HepG2 (cell line): ENCODE measurements around the gene AQP6. TPM values are rescaled to one million over a fixed set of nuclear protein-coding genes. Genes with fewer than 3 reads are reported as not detected.
A peak's percentile ranks its signal among the peaks of the same experiment; 100 is the strongest.

Experiments
- ASH2L ChIP-seq: fragments of 300-600, 200-600 bp; sonication (generic); IDR thresholded peaks from 2 replicates; pipeline ENCODE4 v1.7.0; 2017; ENCODE audit warnings: low read depth, mild to moderate bottlenecking, moderate library complexity, mixed read lengths, low read length; ENCODE audit not compliant: insufficient read length
- CCAR2 ChIP-seq: fragments of 200-400 bp; formaldehyde crosslinking; optimal IDR thresholded peaks from 2 replicates; pipeline ENCODE3; 2018; ENCODE audit warnings: low read depth, mild to moderate bottlenecking, low read length, moderate library complexity
- DNMT3B ChIP-seq: conservative IDR thresholded peaks from 2 replicates; pipeline ENCODE4 v1.6.1; 2016; ENCODE audit warnings: missing biosample characterization, control low read depth
- FIP1L1 ChIP-seq: fragments of 200-400 bp; formaldehyde crosslinking; IDR thresholded peaks from 2 replicates; pipeline ENCODE4 v1.6.1; 2018; ENCODE audit warnings: low read depth, mild to moderate bottlenecking, low read length, moderate library complexity, borderline replicate concordance; ENCODE audit not compliant: insufficient read depth
- FLYWCH1 ChIP-seq: sonication (generic); formaldehyde crosslinking; IDR thresholded peaks from 2 replicates; pipeline ENCODE4 v1.8.1; 2023; ENCODE audit warnings: mild to moderate bottlenecking, missing genetic modification reagents
- FOSL2 ChIP-seq: sonication (generic); formaldehyde crosslinking; IDR thresholded peaks from 2 replicates; pipeline ENCODE4 v1.4.0; 2020; ENCODE audit warnings: missing genetic modification reagents
- GABPA ChIP-seq, 2 experiments: IDR thresholded peaks; 2 replicates each; pipeline ENCODE4 v1.6.1; 2011 to 2016; ENCODE audit warnings: low read depth in 2 of 2, low read length in 1 of 2, missing biosample characterization in 1 of 2, missing genetic modification characterization in 1 of 2
- GTF2F1 ChIP-seq: fragments of 150-350 bp; IDR thresholded peaks from 2 replicates; pipeline ENCODE4 v1.6.1; 2014; ENCODE audit warnings: low read length
- HDAC6 ChIP-seq: fragments of 200-600 bp; sonication (generic); IDR thresholded peaks from 2 replicates; pipeline ENCODE4 v1.7.0; 2017; ENCODE audit warnings: mild to moderate bottlenecking, antibody characterized with exemption, low read length, low read depth
- MAFF ChIP-seq: IDR thresholded peaks from 2 replicates; pipeline ENCODE4 v1.6.1; 2011; ENCODE audit warnings: low read depth, low read length, improper control_type of control experiment
- NONO ChIP-seq, 2 experiments: fragments of 450-650 bp in 1 of 2; sonication (generic) in 1 of 2; formaldehyde crosslinking in 1 of 2; IDR thresholded peaks in 1 of 2; conservative IDR thresholded peaks in 1 of 2; 2 replicates each; pipeline versions ENCODE4 v1.6.1 to v1.8.0; 2017 to 2022; ENCODE audit warnings: mild to moderate bottlenecking in 1 of 2, missing genetic modification reagents in 1 of 2, moderate library complexity in 1 of 2
- NR2F2 ChIP-seq: IDR thresholded peaks from 2 replicates; pipeline ENCODE4 v1.6.1; 2012; ENCODE audit warnings: low read depth, inconsistent platforms, borderline replicate concordance
- PITX1 ChIP-seq: sonication (generic); formaldehyde crosslinking; IDR thresholded peaks from 2 replicates; pipeline ENCODE4 v1.5.1; 2020; ENCODE audit warnings: mild to moderate bottlenecking, missing genetic modification reagents
- SYNCRIP ChIP-seq: fragments of 200-400 bp; formaldehyde crosslinking; IDR thresholded peaks from 2 replicates; pipeline ENCODE4 v1.6.1; 2018; ENCODE audit warnings: mild to moderate bottlenecking, low read depth, low read length; ENCODE audit not compliant: insufficient read depth
- THAP11 ChIP-seq: IDR thresholded peaks from 2 replicates; pipeline ENCODE4 v1.6.1; 2016; ENCODE audit warnings: missing biosample characterization, missing genetic modification reagents
- ZBTB3 ChIP-seq: sonication (generic); formaldehyde crosslinking; IDR thresholded peaks from 2 replicates; pipeline ENCODE4 v1.4.0; 2020; ENCODE audit warnings: low read depth, mild to moderate bottlenecking, moderate library complexity, missing genetic modification reagents, borderline replicate concordance
- ZNF10 ChIP-seq: sonication (generic); formaldehyde crosslinking; IDR thresholded peaks from 2 replicates; pipeline ENCODE4 v1.4.0; 2020; ENCODE audit warnings: mild to moderate bottlenecking, low read depth, missing genetic modification reagents, borderline replicate concordance
- ZNF30 ChIP-seq: sonication (generic); formaldehyde crosslinking; IDR thresholded peaks from 2 replicates; pipeline ENCODE4 v1.5.0; 2020; ENCODE audit warnings: mild to moderate bottlenecking, missing genetic modification reagents
- ZNF441 ChIP-seq: sonication (generic); formaldehyde crosslinking; IDR thresholded peaks from 2 replicates; pipeline ENCODE4 v1.7.0; 2021; ENCODE audit warnings: missing genetic modification reagents, borderline replicate concordance
- ZNF460 ChIP-seq: sonication (generic); formaldehyde crosslinking; IDR thresholded peaks from 2 replicates; pipeline ENCODE4 v1.5.1; 2020; ENCODE audit warnings: missing genetic modification reagents, mild to moderate bottlenecking, borderline replicate concordance
- ZNF564 ChIP-seq: sonication (generic); formaldehyde crosslinking; IDR thresholded peaks from 2 replicates; pipeline ENCODE4 v1.8.1; 2023; ENCODE audit warnings: mild to moderate bottlenecking, missing genetic modification reagents
- ZNF614 ChIP-seq: IDR thresholded peaks from 2 replicates; pipeline ENCODE4 v1.6.1; 2018; ENCODE audit warnings: missing biosample characterization, missing genetic modification reagents, inconsistent platforms, borderline replicate concordance
- ZNF652 ChIP-seq: IDR thresholded peaks from 2 replicates; pipeline ENCODE4 v1.6.1; 2016; ENCODE audit warnings: low read depth, borderline replicate concordance
- ZNF746 ChIP-seq: sonication (generic); formaldehyde crosslinking; IDR thresholded peaks from 2 replicates; pipeline ENCODE4 v1.8.0; 2022; ENCODE audit warnings: mild to moderate bottlenecking, missing genetic modification reagents
- ZNF773 ChIP-seq: sonication (generic); formaldehyde crosslinking; IDR thresholded peaks from 2 replicates; pipeline ENCODE4 v1.4.0; 2020; ENCODE audit warnings: missing genetic modification reagents, borderline replicate concordance
- polyA plus RNA-seq, 8 experiments: library from polyadenylated mRNA; depleted of rRNA in 3 of 8; stranded (reverse) in 7 of 8; unstranded in 1 of 8; fragments of >200 nt; fragmentation: Illumina TruSeq in 4 of 8; extraction: Trizol in 4 of 8; gene quantifications; 2 replicates each; pipeline versions ENCODE4 v1.2.1 to v1.2.3, GENCODE V29; 2011 to 2016; ENCODE audit warnings: low read depth in 4 of 8, missing spikeins in 1 of 8, mixed read lengths in 1 of 8; ENCODE audit not compliant: insufficient read depth in 1 of 8
- total RNA-seq, 5 experiments: library from RNA; depleted of rRNA; stranded (reverse); fragments of >200 nt; fragmentation: Illumina TruSeq; extraction: Trizol; gene quantifications; 2 replicates each; pipeline ENCODE4 v1.2.3, GENCODE V29; 2016; ENCODE audit warnings: low read depth in 1 of 5
- TF ChIP-seq, protein P1 (sequence below): sonication (generic); formaldehyde crosslinking; IDR thresholded peaks from 2 replicates; pipeline ENCODE4 v1.4.0; 2020; ENCODE audit warnings: missing genetic modification reagents
- TF ChIP-seq, protein P2 (sequence below): sonication (generic); formaldehyde crosslinking; IDR thresholded peaks from 2 replicates; pipeline ENCODE4 v1.9.0; 2021; ENCODE audit warnings: missing genetic modification reagents, mild to moderate bottlenecking, borderline replicate concordance

Gene AQP6
- total and polyA plus RNA-seq, 2 of the 13 experiments (the other 11 are each of a cell fraction or from before 2014, with no cell fraction given), result 0.32 to 1.3 TPM

DNA sequence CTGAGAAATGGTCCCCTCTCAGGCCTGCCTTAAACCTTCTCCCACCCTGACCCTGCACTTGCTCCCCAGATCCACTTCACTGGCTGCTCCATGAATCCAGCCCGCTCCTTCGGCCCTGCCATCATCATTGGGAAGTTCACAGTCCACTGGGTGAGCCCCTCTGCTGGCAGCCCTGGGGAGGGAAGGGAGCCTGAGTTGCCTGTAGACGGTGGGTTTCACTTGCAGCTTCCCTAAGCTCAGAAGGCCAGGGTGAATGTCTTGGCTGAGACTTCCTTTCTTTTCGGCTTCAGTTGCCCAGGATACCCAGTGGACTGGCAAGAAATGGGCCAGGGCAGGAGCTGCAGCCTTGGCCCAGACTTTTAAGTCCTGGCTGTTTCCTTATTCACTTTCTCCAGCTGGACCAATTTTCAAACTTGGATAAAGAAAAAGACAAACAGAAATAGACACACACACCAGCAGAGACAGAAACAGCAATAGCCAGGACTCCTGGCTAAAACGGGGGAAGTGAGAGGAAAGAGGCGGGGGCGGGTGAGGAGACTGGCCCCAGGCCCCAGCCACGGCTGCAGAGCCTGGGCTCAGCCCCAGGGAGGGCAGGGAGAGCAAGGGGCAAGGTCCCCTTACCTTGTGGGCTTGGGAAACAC lies 2.0 kb downstream of the AQP6 start (continued):
- no peak for TF ChIP-seq ASH2L
- TF ChIP-seq ZNF441 (CRISPR knock-in tag), result no peak
- no peak for TF ChIP-seq NONO (IDR thresholded peaks at IDR 0.05)
- TF ChIP-seq NONO (CRISPR knock-in tag; conservative IDR thresholded peaks at IDR 0.05), result 0 out of 2 replicates have a peak, but pooled peaks have one; percentile 14
- no peak for TF ChIP-seq ZBTB3 (CRISPR knock-in tag)
- no peak for TF ChIP-seq FIP1L1
- TF ChIP-seq ZNF746 (CRISPR knock-in tag), result no peak
- no peak for TF ChIP-seq FLYWCH1 (CRISPR knock-in tag)
- TF ChIP-seq ZNF773, result no peak
- TF ChIP-seq ZNF614 (CRISPR knock-in tag), result no peak
- no peak for TF ChIP-seq HDAC6
- no peak for TF ChIP-seq FOSL2 (CRISPR knock-in tag)
- no peak for TF ChIP-seq MAFF
- TF ChIP-seq ZNF10 (CRISPR knock-in tag), result no peak
- no peak for TF ChIP-seq GABPA (IDR thresholded peaks at IDR 0.05; ENCODE audit: low read depth, low read length)
- no peak for TF ChIP-seq GABPA (CRISPR knock-in tag; IDR thresholded peaks at IDR 0.05; ENCODE audit: low read depth)
- TF ChIP-seq SYNCRIP, result no peak
- TF ChIP-seq DNMT3B (CRISPR knock-in tag), result no peak
- TF ChIP-seq PITX1, result no peak
- no peak for TF ChIP-seq ZNF652 (CRISPR knock-in tag)
- TF ChIP-seq ZNF30 (CRISPR knock-in tag), result no peak
- TF ChIP-seq, protein P1, sequence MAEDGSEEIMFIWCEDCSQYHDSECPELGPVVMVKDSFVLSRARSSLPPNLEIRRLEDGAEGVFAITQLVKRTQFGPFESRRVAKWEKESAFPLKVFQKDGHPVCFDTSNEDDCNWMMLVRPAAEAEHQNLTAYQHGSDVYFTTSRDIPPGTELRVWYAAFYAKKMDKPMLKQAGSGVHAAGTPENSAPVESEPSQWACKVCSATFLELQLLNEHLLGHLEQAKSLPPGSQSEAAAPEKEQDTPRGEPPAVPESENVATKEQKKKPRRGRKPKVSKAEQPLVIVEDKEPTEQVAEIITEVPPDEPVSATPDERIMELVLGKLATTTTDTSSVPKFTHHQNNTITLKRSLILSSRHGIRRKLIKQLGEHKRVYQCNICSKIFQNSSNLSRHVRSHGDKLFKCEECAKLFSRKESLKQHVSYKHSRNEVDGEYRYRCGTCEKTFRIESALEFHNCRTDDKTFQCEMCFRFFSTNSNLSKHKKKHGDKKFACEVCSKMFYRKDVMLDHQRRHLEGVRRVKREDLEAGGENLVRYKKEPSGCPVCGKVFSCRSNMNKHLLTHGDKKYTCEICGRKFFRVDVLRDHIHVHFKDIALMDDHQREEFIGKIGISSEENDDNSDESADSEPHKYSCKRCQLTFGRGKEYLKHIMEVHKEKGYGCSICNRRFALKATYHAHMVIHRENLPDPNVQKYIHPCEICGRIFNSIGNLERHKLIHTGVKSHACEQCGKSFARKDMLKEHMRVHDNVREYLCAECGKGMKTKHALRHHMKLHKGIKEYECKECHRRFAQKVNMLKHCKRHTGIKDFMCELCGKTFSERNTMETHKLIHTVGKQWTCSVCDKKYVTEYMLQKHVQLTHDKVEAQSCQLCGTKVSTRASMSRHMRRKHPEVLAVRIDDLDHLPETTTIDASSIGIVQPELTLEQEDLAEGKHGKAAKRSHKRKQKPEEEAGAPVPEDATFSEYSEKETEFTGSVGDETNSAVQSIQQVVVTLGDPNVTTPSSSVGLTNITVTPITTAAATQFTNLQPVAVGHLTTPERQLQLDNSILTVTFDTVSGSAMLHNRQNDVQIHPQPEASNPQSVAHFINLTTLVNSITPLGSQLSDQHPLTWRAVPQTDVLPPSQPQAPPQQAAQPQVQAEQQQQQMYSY, result peak; percentile 89
- no peak for TF ChIP-seq GTF2F1
- TF ChIP-seq THAP11 (CRISPR knock-in tag), result no peak
- TF ChIP-seq ZNF460, result no peak
- 0 out of 2 replicates have a peak, but pooled peaks have one; percentile 10 for TF ChIP-seq ZNF564
- TF ChIP-seq NR2F2, result no peak
- TF ChIP-seq, protein P2, sequence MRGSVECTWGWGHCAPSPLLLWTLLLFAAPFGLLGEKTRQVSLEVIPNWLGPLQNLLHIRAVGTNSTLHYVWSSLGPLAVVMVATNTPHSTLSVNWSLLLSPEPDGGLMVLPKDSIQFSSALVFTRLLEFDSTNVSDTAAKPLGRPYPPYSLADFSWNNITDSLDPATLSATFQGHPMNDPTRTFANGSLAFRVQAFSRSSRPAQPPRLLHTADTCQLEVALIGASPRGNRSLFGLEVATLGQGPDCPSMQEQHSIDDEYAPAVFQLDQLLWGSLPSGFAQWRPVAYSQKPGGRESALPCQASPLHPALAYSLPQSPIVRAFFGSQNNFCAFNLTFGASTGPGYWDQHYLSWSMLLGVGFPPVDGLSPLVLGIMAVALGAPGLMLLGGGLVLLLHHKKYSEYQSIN (CRISPR knock-in tag), result no peak
- no peak for TF ChIP-seq CCAR2
